HG03460 (cell line): Measurements from ENCODE around the gene PLEKHH1.
"Not testable (repeated sequence)": the region's sequence is repeated elsewhere in the genome, so short reads cannot be mapped to it uniquely, and the experiment has no call there.

Experiments used
- ATAC-seq: cut with Tn5 transposase; IDR thresholded peaks from one replicate; pipeline ENCODE4 v1.9.1; 2021; ENCODE audit not compliant: unreplicated experiment

PLEKHH1 gene

GRCh38 chr14:67579636-67580035, 46.5 kb downstream of the PLEKHH1 start:
- no peak for ATAC-seq

GRCh38 chr14:67580336-67581171, 47.5 kb downstream of the PLEKHH1 start:
- ATAC-seq: no peak

- ATAC-seq: no peak
Measured at GRCh38 chr14:67581643-67582042, 48.6 kb downstream of the PLEKHH1 start.

GRCh38 chr14:67582061-67582460, 49.0 kb downstream of the PLEKHH1 start:
- ATAC-seq: no peak

GRCh38 chr14:67583711-67584644, 50.9 kb downstream of the PLEKHH1 start:
- no peak for ATAC-seq

- ATAC-seq: no peak
Measured at GRCh38 chr14:67584978-67585377, 51.9 kb downstream of the PLEKHH1 start.

GRCh38 chr14:67586369-67586768, 53.3 kb downstream of the PLEKHH1 start:
- no peak for ATAC-seq

- ATAC-seq: no peak
Measured at GRCh38 chr14:67589204-67589770, 56.2 kb downstream of the PLEKHH1 start.

GRCh38 chr14:67593650-67594049, 60.6 kb downstream of the PLEKHH1 start:
- ATAC-seq: not testable (repeated sequence)

- no peak for ATAC-seq
Measured at GRCh38 chr14:67595392-67595791, 62.3 kb downstream of the PLEKHH1 start.

GRCh38 chr14:67599698-67600561, 66.8 kb downstream of the PLEKHH1 start, which contains the start of gene PIGH:
Gene PIGH (minus strand): TSS chr14:67600268. CDS start chr14:67600203, 65 bp downstream.
- peak; percentile 92 for ATAC-seq

- ATAC-seq: not testable (repeated sequence)
Measured at GRCh38 chr14:67600562-67600974, 67.5 kb downstream of the PLEKHH1 start.

- ATAC-seq: no peak
Measured at GRCh38 chr14:67602076-67602475, 69.0 kb downstream of the PLEKHH1 start.

- ATAC-seq: peak; percentile 60
Measured at GRCh38 chr14:67602995-67603545, 70.0 kb downstream of the PLEKHH1 start.

GRCh38 chr14:67607646-67608045, 74.6 kb downstream of the PLEKHH1 start:
- no peak for ATAC-seq

- no peak for ATAC-seq
Measured at GRCh38 chr14:67609642-67610310, 76.7 kb downstream of the PLEKHH1 start.

- ATAC-seq: no peak
Measured at GRCh38 chr14:67610491-67610890, 77.4 kb downstream of the PLEKHH1 start.

- ATAC-seq: no peak
Measured at GRCh38 chr14:67618617-67619063, 85.5 kb downstream of the PLEKHH1 start.

- ATAC-seq: peak; percentile 97
Measured at GRCh38 chr14:67619446-67620216, 86.5 kb downstream of the PLEKHH1 start, which contains the start of gene ARG2. Gene ARG2 (plus strand): TSS chr14:67619920. CDS start chr14:67619978, 58 bp downstream.
